HG03060 (cell line): ENCODE measurements around the gene EHBP1.

Experiments used
- ATAC-seq: cut with Tn5 transposase; IDR thresholded peaks from one replicate; pipeline ENCODE4 v1.9.1; 2021; ENCODE audit warnings: low read depth, moderate number of reproducible peaks; ENCODE audit not compliant: unreplicated experiment

EHBP1 gene

DNA sequence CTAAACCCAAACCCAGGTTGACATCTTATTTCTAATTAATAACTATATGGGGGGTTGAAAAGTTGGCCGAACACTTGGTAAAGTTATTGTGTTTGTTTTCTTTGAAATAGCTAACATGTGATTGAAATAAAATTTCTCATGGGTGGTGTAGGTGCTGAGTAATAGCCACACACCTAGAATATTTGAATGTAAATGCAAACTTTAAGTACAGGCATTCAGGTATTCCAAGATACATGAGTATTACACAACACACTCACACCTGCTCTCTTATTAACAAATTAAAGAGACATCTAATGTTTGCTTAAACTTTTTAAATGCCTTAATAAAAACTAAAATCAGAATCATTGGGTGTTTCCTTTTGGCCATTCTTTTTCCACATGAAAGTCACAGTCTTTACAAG lies 165.5 kb downstream of the EHBP1 start:
- ATAC-seq, result no peak

DNA sequence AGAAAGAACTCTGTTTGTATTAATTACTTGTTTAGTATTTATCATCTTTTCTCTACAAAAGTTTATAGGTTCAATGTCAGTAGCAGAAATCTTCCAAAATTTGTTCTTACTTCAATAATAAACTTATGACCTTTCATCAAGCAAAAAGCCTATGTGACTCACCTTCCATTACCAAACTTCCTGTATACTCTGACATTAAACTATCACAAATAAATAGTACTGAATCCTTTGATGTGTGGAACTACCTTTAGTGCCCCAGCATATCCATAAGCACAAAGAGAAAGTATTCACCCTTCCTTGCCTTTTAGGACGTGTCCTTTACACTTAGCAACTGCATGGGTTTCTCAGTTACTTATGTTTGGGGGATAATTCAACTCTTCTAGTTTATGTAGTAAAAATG lies 166.0 kb downstream of the EHBP1 start:
- ATAC-seq, result no peak

DNA sequence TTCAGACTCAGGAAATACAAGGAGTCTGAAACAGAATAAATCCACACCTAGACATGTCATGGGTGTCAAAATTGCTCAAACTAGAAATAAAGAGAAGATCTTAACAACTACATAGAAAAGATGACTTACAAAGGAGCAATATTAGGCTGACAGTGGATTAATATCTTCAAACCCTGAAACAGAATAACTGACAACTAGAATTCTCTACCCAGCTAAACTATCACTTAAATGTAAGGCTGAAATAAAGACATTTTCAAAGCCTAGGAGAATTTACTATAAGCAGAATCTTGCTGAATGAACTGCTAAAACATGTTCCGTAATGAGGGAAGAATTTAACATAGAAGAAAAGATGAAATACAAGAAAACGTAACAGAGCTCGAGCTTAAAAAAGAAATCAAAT lies 168.1 kb downstream of the EHBP1 start:
- ATAC-seq, result no peak

DNA sequence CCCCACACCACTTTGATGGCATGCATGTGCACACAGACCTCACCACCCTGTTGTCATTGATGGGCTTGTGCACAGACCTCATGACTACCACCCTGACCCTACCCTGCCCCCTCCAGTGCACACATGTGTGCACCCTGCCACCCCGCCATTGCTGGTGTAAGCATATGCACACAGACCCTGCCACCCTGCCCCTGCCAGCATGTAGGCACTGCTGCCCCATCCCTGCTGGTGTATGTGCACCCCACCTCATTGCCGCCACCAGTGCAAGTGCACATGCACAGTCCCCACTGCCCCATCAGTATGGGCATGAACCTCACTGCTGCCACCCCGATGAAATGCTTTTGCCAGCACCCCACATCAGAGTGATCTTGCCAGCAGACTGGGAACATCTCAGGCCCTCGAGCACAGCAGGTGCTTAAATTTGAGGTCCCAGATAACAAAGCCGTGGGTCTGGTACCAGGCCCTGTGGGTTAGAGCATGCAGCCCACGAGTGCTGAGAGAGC lies 169.4 kb downstream of the EHBP1 start:
- ATAC-seq, result no peak

DNA sequence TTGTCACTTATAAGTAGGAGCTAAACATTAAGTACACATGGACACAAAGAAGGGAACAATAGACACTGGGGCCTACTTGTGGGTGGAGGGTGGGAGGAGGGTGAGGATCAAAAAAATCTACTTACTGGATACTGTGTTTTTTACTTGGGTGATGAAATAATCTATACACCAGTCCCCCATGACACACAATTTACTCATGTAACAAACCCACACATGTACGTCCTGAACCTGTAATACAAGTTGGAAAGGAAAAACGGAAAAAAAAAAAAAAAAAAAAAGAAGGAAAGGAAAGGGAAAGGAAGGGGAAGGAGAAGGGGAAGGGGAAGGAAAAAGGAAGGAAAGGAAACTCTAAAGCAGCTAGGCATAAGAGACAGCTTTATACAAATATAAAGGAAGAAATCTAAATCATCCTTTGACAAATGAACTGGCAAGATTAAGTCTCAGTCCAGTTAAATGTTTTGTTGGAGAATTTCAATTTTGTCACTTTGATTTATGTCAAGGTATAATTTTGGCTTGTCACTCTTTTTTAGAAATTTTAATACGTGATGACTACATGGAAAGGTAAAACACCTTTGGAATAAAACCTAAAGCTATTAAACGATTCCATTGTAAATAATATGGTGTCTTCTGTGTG lies 175.8 kb downstream of the EHBP1 start:
- no peak for ATAC-seq

DNA sequence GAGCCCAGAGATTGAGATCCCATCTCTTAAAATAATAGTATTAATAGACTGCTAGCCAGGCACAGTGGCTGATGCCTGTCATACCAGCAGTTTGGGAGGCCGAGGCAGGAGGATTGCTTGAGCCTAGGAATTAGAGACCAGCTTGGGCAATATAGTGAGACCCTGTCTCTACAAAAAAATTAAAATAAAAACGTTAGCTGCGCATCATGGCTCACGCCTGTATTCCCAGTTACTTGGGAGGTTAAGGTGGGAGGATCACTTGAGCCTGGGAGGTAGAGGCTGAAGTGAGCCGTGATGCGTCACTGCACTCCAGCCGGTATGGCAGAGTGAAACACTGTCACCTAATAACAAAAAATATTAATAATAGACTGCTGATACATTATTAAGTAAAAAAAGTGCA lies 178.1 kb downstream of the EHBP1 start:
- no peak for ATAC-seq

DNA sequence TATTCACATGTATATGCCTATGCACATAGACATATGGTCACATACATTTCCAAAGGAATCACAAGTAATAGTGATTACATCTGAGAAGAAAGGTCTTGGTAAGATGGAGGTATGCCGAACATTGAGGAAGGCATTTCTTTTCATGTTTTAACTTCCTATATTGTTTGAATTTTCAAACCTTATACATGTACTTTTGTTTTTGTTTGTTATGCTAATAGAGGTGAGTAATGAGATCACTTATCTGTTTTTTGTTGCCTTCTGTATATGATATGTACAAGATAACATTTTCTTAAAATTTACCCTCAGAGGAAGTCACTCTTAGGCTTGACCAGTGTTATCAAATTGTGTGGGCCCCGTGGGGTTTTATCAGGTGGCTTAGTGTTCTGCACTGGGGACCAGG lies 178.6 kb downstream of the EHBP1 start:
- ATAC-seq, result no peak

DNA sequence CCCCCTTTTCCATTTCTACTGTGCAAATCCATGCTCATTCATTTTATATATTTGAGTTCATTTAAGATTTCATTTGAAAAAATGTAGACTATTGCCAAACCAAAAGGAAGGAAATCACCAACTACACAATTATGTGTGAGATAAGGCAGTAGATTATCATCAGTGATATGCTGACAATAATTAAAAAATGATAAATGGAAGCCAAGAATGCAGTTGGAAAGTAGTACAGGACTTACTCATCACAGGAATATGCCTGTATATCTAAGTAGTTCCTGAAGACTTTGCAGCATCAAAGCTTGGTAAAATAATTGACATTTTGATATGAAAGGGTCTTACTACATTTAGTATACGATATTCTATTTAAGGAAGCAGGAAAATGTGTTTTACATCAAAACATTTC lies 179.0 kb downstream of the EHBP1 start:
- ATAC-seq, result no peak

DNA sequence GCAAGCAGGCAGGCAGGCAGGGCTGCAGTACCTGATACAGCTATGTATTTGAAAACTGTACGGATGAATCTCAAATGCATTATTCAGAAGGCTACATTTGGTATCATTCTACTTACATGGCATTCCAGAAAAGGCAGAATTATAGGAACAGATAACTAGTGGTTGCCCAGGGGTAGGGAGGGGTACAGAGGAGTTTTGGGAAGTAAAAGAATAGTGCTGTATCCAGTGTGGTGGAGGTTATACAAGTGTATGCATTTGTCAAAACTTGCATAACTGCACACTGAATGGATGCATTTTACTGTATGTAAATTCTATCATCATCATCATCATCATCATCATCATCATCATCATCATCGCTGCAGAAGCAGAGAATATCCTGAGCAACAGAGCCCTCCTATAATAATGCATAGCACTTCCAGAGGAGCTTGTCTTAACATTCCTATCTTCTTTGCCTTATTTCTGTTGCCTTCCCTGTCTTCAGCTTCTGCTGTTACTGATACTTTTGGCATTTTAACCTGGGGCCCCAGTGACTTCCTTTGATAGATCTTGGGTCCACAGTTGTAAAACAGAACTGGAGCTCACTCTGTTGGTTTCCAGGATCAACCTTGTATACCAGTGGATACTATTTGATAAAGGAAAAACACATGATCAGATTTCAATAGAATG lies 189.6 kb downstream of the EHBP1 start:
- no peak for ATAC-seq

DNA sequence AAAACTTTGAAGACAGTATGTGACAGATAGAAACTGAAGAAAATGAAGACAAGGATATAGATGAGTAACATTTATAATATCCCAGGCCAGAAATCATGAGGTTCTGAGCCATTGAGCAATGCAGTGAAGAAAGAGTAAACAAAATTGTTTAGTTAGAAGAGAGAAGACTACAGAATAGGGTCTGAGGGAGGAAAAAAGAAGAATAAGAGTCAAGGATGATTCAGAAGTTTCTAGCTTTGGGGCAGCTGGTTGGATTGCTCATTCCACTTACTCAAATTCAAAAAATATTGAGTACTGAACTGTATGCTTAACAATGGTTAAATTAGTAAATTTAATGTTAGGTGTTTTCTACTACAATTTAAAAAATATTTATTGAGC lies 190.1 kb downstream of the EHBP1 start:
- no peak for ATAC-seq

DNA sequence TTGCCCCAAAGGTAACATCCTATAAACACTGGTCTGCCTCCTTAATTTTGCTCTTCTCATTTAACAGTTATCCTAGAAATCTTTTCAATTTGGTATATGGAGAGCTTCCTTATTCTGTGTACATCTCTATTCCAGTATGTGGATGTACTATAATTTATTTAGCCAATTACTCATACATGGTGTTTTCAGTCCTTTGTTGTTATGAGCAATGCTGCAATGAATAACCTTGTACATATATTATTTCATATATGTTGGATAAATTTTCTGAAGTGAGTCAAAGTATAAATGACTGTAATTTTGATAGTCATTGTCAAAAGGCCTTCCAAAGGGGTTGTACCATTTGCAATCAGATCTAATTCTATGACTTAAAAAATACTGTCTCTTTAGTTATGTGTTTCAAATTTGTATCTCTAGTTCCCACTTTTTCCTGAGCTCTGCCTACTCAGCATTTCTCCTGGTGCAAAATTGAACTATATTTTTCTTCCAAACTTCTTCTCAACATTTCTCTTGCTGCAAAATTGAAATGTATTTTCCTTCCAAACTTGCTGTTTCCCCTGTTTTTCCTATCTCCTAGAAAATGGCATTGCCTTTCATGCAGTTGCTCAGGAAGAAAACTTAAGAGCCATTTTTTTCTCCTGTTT lies 191.8 kb downstream of the EHBP1 start:
- ATAC-seq, result no peak

DNA sequence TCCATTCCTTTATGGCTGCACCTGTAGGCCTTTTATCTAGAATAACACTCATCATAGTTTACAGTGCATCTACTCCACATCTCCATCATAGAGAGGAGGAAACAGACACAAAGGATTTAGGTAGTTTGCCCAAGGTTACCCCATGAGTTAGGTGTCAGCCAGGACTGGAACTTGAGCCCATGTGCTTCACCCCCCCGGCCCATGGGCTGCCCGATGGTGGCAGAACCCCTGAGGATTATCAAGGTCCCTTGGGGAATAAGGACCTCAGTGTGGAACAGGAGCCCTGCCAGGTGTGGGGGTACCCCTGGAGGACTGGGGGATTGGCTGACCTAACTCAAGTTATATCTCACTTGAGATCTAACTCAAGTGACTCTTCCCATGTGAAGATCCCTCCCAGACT lies 198.8 kb downstream of the EHBP1 start:
- ATAC-seq, result no peak

DNA sequence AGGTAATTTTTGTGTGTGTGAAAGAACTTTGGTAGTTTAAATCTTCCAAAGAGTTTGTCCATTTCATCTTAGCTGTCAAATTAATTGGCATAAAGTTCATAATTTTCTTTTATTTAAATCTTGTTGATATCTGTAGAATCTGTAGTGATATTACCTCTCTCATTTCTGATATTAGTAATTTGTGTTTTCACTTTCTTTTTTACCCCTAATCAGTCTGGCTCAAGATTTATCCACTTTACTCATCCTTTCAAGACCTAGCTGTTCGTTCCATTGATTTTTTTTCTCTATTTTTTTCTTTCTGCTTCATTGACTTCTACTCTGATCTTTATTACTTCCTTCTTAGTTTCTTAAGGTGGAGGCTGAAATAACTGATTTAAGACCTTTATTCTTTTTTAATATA lies 202.6 kb downstream of the EHBP1 start:
- ATAC-seq, result no peak

DNA sequence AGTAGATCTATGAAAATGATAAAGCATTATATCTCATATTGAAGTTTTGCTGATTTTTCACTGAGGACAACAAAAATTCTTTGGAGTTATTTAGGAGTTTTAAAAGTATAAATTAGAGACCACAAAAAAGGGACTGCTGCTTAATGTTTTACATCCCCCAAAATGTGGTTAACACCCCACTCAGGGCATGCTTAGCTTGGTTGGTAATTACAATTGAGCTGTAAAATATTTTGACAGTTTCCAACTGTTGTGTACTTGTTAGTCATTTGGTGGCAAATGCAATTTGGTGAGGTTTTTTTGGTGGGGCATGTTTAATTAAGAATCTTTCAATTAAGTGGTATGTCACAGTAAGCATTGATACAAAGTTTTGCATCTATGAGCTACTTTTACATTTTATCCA lies 207.8 kb downstream of the EHBP1 start:
- ATAC-seq, result no peak

DNA sequence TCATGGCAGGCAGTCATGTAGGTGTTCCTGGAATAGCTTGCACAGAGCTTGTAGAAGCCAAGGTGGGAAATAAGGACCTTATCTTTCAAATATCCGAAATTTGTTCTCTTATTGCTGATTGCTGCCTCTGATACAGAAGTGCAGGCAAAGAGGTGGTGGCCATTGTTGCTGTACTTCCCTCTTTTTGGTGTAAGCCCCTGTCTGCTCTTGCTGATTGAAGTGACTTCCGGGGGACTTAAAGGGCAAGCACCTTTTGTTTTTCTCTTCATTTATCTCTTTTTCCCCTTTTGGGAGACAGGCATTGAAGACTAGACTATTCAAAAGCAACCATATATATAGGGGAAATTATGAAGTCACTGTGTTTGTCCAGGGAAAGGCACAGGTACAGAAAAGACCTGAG lies 213.5 kb downstream of the EHBP1 start:
- no peak for ATAC-seq

DNA sequence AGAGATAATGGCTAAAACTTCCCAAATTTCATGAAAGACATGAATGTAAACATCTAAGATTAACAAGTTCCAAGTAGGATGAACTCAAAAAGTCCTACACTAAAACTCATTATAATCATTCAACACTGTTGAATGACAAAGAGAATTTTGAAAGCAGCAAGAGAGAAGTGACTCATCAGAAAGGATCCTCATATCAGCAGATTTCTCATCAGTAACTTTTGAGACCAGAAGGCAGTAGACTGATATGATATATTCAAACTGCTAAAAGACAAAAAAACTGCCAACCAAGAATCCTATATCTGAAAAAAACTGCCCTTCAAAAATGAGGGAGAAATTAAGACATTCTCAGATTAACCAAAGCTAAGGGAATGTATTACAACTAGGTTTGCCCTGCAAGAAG lies 214.6 kb downstream of the EHBP1 start:
- no peak for ATAC-seq

DNA sequence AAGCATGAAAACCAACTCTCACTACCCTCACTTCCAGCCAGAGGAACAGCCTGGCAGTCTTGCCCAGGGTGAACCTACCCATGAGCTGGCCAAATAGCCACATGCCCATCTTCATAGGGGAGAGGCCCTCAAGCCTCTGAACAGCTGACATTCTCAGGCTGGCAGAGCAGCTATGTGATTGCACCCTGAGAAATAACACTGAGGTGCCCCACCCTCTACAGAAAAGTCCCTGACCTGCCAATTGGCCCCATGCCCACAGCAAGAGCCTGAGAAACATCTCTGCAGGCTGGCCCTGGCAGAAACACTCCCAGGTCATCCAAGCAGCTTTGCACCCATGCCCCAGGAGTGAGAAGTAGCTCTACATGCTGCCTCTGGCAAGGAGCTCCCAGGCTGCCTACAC lies 217.7 kb downstream of the EHBP1 start:
- no peak for ATAC-seq

DNA sequence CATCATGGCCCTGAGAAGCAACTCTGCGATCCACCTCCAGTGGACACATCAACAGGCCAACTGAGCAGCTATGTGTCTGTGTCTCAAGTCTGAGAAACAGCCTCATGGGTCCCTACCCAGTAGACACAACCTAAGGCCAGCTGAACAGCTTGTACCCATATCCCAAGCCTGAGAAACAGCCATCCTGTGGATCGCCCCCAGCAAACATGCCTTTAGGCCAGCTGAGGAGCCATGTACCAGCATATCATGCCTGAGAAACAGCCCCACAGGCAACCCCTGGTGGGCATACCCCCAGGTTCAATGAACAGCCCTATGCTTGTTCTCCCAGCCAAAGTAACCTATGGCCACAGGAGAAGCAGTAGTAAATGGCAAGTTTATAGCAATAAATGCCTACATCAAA lies 218.4 kb downstream of the EHBP1 start:
- no peak for ATAC-seq

DNA sequence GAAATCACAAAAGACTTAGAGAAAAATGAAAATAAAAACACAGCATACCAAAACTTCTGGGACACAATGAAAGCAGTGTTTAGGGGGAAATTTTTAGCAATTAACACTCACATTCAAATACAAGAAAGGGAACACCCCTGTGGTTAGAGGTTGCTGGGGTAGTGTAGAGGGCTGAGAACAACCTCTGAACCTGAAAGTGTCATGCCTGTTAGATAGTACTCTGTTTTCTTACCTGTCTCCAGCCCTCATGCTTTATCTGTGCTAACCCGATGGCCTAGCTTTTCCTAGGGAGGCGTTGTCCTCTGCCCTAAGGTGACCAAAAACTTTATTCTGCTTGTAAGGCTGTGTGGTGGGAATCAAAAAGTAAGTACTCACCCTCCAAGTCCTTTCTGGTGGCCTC lies 222.5 kb downstream of the EHBP1 start:
- no peak for ATAC-seq

DNA sequence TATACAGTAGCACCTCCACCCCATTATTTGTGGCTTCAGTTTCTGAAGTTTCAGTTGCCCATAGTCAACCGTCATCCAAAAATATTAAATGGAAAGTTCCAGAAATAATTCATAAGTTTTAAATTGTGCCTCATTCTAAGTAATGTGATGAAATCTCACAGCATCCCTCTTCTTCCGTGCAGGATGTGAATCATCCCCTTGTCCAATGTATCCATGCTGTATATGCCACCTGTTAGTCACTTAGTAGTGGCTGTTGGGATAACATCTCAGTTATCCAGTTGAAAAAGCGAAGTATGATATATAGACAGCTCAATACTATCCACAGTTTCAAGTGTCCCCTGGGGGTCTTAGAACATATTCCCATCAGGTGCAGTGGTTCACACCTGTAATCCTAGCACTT lies 226.0 kb downstream of the EHBP1 start:
- no peak for ATAC-seq

DNA sequence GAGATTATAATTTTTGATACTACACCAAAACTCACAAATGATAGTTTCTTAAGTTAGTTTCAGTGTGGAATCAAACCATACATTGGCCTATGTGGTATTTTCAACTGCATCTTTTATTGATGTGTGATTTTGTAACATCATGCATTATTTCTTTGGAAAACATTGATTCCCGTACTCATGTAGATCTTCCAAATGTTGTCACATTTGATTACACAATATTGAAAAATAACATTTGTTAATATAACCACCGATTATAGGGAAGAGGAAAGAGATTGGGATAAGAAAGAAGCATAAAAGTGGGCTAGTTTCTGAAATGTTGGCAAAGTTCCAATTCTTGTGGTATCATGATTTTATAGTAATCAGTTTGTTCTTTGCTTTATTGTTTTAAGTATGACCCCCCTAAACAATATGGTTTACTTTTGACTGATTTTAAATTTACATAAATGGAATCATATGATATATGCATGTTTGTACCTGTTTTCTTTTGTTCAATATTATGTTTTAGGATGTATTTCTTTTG lies 227.9 kb downstream of the EHBP1 start:
- ATAC-seq, result no peak

DNA sequence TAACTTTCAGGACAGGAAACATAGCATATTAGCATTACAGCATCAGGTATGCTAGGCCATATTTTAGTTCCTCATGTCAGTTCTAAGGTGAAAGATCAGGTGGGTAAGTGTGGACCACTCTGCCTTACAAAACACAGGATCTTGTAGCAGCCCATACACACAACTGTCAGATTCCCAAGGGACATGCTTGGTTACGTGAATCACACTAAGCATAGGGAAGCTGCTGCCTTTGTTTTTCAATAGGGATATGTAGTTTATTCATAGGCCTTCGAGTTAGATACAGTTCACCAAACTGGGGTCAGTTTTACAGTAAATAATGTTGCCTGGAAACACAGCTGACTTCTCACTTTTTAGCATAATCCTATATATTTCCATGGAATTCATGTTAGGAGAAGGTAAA lies 229.0 kb downstream of the EHBP1 start:
- ATAC-seq, result no peak
